SIG-M5 (cell line): ENCODE data around the gene RPL18A.
"Not testable (repeated sequence)": the region's sequence is repeated elsewhere in the genome, so short reads cannot be mapped to it uniquely, and the experiment has no call there.

Experiments used
- DNase-seq: peaks from one replicate; lab custom pipeline; 2025; lab: John Stamatoyannopoulos, UW

Gene RPL18A

DNA sequence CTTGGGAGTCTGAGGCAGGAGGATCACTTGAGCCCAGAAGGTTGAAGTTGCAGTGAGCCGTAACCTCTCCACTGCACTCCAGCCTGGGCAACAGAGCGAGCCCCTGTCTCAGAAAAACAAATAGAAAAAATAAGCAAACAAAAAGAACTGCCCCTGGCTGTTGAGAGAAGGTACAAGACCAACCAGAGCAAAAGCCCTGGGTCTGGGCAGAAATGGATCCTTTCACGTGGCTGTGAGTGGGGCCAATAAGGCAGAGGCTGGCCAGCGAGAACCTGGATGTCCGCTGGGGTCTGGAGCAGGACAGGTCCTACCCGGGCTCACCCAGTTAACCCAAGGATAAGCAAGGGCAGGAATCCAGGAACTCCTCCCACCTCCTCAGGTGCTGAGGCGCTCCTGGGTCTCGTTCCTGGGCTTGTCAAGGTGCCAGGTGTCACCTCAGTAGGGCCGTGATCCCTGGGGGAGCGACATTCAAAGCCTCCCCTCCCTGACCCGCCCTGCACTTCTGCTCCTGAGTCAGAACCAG, 7.3 kb downstream of the RPL18A start:
- no peak for DNase-seq

DNA sequence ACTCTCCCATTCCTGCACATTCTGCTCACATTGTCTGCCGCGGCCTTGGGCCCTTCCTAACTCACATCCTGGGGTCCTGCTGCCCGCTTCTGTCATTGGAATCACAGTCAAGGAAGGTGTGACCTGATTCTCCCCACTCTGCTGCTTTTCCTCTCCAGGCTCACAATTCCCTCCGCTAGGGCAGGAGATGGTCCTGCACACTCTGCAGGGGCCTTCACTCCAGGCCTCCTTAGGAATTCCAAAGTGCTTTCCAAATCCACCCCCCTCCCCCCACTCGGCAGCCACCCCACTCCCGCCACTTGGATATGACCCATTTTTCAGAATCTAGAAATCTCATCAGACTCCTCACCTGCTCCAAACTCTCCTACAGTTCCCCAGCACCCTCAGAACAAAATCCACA, 9.0 kb downstream of the RPL18A start:
- no peak for DNase-seq

DNA sequence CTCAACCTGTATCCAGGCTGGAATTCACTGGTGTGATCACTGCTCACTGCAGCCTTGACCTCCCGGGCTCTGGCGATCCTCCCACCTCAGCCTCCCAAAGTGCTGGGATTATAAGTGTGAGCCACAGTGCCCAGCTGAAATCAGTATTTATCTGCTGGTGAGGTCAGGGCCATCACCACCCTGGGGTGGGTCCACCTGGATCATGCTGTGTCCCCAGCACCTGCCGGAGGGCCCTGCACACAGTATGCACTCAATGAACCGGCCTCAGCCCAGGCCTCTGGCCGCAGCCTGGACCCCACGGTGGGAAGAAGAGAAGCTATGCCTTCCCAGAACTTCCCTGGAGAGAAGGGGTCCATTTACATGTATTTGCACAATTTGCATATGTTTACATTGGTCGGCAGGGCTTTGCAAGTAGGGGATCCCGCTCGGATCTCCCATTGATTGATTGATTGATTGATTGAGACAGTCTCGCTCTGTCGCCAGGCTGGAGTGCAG, 9.5 kb downstream of the RPL18A start:
- no peak for DNase-seq

DNA sequence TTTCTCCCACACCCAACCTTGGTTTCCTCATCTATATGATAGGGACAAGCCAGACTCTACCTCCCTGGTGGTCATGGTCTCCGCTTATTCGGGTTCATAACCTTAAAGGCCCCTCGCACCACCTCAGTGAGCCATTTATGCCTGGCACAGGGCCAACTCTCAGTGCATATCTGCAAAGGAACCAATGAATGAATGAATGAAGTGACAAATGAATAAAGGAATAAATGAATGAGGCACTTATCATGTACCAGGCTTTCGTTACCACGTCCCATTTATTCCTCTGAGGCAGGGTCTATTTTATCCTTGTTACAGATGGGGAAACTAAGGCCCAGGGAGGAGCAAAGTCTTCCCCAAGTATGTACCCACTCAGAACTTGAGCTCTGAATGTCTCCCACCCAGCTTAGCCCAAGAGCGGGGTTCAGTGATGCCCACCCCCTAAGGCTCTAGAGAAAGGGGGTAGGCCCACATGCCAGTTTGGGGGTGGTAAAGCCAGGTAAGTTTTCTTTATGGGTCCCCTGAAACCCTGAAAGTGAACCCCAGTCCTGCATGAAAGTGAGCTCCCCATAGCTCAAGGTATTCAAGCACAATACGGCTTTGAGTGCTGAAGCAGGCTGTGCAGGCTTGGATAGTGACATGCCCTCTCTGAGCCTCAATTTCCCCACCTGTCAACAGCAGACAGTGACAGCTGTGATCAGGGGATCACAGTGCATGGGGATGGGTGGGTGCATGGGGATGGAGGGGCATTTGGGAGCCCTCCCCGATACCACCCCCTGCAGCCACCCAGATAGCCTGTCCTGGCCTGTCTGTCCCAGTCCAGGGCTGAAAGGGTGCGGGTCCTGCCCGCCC, 11.5 kb downstream of the RPL18A start:
- no peak for DNase-seq

DNA sequence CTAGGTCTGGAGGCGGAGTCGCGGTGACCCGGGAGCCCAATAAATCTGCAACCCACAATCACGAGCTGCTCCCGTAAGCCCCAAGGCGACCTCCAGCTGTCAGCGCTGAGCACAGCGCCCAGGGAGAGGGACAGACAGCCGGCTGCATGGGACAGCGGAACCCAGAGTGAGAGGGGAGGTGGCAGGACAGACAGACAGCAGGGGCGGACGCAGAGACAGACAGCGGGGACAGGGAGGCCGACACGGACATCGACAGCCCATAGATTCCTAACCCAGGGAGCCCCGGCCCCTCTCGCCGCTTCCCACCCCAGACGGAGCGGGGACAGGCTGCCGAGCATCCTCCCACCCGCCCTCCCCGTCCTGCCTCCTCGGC, 12.2 kb downstream of the RPL18A start, which contains the start of gene SLC5A5:
TSS of gene SLC5A5 (plus strand) at position 68 of the 373 bp plus-strand sequence. CDS start 375 bp downstream, outside the sequence.
- DNase-seq, result no peak

DNA sequence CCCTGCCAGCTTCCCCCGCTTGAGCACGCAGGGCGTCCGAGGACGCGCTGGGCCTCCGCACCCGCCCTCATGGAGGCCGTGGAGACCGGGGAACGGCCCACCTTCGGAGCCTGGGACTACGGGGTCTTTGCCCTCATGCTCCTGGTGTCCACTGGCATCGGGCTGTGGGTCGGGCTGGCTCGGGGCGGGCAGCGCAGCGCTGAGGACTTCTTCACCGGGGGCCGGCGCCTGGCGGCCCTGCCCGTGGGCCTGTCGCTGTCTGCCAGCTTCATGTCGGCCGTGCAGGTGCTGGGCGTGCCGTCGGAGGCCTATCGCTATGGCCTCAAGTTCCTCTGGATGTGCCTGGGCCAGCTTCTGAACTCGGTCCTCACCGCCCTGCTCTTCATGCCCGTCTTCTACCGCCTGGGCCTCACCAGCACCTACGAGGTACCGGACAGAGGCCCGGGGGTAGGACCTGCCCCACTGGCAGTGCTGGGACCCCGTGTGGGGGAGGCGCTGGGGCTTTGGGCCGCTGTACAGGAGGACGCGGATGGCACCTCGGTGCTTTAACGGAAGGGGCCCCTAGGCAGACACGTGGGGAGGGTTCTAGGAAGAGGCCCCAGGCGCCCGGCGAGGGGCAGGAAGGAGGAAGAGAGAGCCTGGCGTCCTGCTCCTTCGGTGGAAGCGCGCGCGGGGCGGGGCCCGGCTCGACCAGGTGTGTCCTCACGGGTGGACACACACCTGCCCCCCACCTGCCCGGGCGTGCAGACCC, 12.7 kb downstream of the RPL18A start:
- DNase-seq, result no peak

DNA sequence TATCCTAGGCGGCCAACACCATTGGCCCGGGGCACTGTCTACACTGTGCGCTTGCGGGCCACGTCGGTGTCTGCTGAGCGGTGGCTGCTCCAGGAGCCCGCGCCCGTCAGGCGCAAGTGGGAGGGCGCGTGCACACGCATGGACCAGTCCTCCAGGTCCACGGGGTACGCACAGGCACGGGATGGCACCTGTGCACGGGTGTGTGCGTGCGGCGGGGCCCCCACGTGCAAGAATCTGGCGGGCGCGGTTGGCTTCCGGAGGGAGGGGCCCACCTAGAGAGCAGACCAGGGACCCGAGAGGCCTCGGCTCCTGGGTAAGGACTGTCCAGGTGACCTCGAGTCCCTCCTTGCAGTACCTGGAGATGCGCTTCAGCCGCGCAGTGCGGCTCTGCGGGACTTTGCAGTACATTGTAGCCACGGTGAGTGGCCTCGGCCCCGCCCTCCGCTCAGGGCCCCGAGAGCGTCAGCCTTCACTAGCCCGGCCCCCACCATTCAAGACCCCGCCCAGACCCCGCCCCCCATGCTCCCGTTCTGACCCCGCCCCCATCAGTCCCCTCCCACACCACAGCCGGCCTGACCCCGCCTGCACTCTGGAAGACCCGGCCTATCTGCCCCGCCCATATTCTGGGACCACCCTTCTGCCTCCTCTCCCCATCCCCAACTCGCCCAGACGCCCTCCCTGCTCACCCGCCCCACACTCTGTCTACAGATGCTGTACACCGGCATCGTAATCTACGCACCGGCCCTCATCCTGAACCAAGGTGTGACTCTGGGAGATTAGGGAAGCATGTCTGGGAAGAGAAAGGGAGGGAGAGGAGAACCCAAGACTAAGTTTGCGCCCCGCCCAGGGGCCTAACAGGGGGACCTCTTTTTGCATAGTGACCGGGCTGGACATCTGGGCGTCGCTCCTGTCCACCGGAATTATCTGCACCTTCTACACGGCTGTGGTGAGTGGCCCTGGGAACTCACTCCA, 14.4 kb downstream of the RPL18A start:
- DNase-seq, result no peak

DNA sequence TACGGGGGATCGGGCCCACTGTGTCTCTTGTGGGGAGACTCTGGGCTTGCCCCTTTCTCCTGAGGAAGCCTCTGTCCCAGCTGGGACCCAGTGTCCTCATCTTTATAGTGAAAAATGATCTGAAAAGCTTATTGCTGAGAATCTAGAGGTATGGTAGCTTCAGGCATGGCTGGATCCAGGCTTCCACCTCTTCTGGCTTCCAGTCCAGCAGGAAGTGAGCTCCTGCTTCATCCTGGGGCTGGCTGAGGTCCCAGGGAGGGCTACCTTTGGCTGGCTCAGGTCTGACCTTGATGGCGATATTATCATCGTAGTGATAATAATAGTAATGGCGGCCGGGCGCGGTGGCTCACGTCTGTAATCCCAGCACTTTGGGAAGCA, 15.0 kb downstream of the RPL18A start:
- DNase-seq, result no peak

DNA sequence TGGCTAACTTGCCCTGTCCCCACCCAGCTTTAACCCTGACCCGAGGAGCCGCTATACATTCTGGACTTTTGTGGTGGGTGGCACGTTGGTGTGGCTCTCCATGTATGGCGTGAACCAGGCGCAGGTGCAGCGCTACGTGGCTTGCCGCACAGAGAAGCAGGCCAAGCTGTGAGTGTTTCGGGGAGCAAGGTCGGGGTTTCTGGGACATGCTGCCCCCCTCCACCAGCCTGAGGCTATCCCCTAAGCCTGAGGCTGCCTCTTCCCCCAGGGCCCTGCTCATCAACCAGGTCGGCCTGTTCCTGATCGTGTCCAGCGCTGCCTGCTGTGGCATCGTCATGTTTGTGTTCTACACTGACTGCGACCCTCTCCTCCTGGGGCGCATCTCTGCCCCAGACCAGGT, 18.0 kb downstream of the RPL18A start:
- no peak for DNase-seq

DNA sequence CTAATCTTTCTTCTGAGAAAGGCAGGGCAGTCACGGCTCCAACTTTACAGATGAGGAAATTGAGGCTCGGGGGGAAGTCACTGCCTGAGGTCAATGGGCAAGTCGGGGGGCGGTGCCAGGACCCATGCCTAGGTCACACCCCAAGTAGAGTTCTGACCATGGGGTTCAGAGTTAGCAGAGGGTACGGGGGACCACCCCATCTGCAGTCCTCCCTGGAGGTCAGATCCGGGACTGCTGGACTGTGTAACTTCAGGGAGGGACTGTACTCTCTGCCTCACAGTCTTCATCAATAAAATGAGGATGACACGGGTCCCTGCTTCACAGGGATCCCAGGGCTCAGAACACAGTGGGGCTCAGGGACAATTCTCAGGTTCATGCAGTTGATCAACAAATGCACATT, 19.8 kb downstream of the RPL18A start:
- no peak for DNase-seq

DNA sequence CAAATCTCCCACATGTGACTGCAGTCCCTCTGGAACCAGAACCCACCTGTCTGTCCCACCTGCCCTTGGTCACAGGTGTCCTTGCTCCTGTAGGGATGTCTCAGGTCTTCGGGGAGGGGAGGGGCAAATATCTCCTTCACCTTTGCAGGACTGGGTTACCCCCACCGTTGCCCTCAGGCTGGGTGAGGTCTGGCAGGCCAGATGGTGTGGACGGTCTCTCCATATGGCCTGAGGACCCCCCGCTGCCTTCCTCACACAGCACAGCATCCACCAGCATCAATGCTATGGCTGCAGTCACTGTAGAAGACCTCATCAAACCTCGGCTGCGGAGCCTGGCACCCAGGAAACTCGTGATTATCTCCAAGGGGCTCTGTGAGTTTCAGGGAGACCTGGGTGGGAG, 22.0 kb downstream of the RPL18A start:
- DNase-seq, result no peak

DNA sequence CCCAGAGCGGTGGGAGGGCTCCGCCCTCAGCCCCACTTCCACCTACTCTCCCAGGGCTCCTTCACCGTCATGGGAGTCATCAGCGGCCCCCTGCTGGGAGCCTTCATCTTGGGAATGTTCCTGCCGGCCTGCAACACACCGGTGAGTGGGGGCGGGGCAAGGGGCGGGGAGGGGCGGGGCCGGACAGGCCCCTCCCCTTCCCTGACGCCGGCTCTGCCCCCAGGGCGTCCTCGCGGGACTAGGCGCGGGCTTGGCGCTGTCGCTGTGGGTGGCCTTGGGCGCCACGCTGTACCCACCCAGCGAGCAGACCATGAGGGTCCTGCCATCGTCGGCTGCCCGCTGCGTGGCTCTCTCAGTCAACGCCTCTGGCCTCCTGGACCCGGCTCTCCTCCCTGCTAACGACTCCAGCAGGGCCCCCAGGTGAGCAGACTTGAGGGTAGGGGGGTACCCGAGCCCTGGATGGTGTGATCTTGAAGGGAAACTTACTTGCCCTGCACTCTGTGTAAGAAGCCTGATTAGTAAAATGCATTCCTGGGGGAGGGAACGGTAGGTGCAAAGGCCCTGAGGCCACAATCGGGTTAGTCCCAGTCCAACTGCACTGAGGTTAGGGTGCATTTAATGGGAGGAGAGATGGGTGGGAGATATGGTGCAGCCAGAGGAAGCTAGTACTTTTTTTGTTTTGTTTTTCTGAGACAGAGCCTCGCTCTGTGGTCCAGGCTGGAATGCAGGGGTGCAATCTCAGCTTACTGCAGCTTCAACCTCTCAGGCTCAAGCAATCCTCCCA, 24.1 kb downstream of the RPL18A start:
- no peak for DNase-seq

DNA sequence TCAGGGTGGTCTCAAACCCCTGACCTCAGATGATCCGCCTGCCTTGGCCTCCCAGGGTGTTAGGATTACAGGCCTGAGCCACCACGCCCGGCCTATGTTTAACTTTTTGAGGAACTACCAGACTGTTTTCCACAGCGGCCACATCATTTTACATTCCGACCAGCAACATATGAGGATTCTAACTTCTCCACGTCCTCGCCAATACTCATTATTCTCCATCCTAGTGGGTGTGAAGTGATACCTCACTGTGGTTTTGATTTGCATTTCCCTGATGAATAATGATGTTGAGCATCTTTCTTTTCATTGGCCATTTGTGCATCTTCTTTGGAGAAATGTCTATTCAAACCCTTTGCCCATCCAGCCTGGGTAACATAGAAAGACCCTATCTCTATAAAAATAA, 26.8 kb downstream of the RPL18A start:
- no peak for DNase-seq

DNA sequence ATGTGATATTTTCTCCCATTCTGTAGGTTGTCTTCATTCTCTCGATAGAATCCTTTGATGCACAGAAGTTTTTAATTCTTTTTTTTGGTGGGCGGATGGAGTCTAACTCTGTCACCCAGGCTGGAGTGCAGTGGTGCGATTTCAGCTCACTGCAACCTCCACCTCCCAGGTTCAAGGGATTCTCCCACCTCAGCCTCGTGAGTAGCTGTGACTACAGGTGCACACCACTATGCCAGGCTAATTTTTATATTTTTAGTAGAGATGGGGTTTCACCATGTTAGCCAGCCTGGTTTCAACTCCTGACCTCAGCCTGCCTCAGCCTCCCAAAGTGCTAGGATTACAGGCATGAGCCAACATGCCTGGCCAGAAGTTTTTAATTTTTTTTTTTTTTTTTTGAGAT, 27.5 kb downstream of the RPL18A start:
- DNase-seq, result not testable (repeated sequence)

DNA sequence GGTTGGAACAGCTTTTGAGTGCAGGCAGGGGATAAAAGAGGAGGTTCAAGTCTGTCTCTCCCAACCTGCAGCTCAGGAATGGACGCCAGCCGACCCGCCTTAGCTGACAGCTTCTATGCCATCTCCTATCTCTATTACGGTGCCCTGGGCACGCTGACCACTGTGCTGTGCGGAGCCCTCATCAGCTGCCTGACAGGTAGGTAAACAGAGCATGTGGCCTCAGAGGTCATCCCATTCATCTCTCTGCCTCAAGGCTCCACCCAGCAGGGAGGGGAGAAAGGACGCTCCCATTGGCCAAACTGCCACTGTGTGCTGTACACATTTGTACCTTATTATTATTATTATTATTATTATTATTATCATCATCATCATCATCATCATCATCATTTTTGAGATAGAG, 28.6 kb downstream of the RPL18A start:
- no peak for DNase-seq

DNA sequence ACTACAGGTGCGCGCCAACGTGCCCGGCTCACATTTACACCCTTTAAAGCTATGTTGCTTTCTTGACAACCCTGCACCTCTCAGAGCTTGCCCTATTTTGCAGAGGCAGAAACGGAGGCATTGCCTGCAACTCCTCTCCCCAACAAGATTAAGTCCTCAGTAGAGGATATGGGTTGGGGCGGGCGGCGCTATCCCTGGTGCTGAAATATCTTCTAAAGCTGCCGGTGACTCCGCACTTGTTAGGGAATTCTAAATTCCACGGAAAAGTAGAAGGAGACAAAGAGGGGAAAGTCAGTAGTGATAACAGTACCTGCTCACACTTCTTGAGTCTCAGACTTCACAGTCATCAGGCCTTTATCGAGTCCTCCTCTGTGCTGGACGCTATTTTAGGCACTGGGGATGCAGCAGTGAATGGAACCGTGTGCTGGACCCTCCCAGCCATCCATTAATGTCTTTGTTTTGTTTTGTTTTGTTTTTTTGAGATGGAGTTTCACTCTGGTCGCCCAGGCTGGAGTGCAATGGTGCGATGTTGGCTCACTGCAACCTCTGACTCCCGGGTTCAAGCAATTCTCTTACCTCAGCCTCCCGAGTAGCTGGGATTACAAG, 30.0 kb downstream of the RPL18A start:
- no peak for DNase-seq

DNA sequence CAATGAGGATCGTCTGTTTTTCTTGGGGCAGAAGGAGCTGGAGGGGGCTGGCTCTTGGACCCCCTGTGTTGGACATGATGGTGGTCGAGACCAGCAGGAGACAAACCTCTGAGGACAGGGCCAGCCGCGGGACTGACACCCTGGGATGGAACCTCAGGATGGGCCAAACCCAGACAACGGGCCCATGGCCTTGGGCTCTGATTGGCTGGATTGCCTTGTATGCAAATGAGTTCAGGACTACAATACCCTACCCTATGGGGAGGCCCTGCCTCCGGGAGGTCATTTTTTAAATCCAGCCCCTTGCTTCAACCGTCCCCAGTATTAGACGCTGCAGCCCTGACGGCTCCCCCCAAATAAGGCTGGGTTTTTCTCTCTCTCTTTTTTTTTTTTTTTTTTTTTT, 34.1 kb downstream of the RPL18A start:
- DNase-seq, result no peak

DNA sequence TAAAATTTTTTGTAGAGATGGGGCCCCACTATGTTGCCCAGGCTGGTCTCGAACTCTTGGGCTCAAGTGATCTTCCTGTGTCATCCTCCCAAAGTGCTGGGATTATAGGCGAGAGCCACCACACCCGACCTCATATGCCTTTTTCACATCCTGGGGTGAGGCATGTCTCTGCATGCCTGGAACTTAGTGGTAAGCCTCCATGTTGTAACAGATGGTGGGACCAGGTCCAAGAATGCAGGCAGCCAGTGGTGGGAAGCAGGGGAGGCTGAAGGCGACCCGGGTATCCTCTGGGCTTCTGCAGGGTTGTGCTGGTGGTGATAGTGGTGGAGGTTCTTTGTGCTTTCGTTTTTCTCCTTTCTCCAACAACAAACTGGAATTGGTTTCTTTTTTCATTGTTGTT, 43.0 kb downstream of the RPL18A start:
- DNase-seq, result no peak

DNA sequence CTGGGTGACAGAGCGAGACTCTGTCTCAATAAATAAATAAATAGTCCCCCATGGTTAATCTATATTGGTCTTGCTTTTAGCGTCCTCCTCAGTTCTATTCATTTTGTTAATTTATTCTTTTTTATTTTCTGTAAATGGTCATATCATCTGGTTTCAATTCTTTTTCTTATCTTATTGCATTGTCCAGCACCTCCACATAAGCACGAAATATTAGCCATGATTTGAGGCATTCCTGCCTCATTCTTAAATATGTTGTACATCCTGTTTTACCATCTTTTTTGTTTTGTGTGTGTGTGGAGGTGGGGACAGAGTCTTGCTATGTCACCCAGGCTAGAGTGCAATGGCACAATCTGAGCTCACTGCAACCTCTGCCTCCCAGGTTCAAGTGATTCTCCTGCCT, 48.5 kb downstream of the RPL18A start:
- no peak for DNase-seq

DNA sequence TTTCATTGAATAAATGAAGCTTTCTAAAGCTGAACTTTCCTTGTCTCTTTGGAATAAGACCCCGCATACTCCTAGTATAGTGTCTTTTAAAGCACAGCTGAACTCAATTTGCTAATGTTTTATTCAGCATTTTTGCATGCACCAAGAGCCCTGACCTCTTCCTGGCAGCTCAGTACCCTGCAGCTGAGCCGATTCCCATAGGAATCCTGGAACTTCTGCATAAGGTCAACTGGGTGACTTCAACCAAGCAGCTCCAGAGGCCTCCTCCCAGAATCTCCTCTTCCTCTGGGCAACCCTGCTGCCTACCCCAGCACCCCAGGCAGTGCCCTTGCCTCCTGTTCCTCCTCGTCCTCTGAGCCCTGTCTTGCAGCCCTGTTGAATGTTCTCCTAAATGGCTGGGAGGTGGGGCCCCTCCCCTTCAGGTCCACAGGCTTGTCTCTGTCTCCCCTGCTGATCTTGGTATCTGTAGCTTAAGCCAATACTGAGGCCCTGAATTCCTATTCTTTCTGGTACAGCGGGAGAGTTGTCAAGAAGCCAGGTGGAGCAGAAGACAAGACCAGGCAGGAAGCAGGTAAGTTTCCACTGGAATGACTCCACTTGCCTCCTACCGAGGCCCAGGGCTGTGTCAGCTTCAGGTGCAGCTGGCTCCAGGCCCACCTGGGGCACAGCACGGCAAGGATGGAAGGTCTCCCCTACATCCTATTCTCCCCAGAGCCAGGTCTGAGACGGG, 49.5 kb downstream of the RPL18A start:
- no peak for DNase-seq
